ENCODE results near the gene LMAN1L.

LMAN1L gene

DNA sequence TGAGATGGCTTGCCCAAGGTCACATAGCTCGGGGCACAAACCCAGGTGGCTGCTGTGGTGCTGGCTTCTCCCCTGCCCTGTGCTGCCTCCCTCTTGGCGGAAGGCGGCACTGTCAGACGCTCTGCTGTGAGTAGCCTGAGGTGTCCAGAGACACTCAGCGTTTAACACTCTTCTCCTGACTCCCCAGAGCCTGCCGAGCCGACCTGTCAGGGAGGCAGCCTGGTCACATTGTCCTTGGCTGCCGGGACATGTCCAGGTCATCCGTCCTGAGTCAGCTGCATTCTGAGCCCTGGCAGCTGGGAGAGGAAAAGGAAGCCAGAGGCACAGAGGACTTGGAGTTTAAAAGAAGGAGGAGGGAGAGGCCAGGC lies 4.7 kb downstream of the LMAN1L start:
- no peak for DNase-seq

DNA sequence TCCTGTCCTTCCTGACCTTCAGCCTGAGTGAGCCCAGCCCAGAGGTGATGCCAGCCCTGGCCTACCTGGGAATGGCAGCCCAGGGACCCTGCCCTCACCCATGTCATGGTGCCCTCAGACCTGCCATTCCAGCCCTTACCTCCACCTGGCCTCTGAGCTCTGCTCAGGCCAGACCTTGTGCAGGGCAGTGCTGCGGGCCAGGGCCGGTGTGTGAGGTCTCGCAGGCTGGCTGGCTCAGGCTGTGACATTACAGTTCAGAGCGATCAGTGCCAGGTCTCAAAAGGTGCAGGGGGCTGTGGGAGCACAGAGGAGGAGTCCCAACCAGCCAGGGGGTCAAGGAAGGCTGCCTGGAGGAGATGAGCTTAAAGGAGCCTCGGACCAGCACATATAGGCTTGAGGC lies 7.4 kb downstream of the LMAN1L start:
- no peak for DNase-seq

DNA sequence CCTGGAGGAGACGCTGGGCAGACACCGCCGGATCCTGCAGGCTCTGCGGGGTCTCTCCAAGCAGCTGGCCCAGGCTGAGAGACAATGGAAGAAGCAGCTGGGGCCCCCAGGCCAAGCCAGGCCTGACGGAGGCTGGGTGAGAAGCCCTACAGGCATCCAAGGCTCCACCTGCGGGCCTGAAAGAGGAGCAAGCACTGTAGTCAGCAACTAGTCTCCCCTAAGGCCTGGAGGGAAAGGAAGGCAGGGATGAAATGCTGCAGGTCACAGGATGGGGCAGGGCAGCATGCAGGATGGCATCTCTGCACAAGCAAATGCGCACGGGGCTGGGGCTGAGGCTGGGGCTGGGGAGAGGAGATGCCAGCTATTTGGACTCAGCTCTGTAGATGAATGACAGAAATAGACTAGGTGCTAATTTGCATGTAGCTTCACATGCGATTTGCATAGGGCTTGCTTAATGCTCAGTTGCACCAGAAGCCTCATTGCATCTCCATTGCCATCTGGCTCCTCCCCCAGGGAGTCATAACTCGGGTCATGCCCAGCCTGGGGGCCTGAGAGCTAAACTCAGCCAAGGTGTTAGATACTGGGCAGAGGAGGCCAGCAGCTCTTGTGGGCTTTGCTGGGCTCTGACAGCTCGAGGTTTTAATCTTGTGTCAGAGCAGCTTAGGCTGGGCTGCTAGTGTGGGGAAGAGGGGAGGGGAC lies 8.6 kb downstream of the LMAN1L start:
- DNase-seq, result no peak

DNA sequence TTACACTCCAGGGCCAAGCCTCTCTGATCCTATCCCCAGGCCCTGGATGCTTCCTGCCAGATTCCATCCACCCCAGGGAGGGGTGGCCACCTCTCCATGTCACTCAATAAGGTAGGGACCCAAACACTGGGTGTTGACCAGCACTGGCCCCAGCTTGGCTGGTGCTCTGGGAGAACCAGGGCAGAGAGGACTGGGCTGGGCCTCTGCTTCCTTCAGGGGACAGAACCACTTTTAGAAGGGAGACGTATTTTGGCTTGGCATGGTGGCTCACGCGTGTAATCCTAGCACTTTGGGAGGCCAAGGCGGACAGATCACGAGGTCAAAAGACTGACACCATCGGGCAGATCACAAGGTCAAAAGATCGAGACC lies 9.1 kb downstream of the LMAN1L start:
- DNase-seq, result no peak

DNA sequence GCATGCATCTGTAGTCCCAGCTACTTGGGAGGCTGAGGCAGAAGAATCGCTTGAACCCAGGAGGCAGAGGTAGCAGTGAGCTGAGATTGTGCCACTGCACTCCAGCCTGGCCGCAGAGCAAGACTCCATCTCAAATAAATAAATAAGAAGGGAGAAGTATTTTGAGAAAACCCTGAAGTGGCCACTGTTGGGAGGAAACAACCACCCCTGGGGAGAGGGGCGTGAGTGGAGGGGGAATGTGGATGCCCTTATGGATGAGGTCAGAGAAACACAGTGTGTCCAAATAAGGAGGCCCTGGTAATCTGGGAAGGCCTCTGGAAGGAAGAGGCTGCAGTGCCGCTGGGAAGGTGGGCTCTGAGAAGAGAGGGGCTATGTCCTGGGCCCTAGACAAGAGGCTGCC lies 9.6 kb downstream of the LMAN1L start:
- no peak for DNase-seq

DNA sequence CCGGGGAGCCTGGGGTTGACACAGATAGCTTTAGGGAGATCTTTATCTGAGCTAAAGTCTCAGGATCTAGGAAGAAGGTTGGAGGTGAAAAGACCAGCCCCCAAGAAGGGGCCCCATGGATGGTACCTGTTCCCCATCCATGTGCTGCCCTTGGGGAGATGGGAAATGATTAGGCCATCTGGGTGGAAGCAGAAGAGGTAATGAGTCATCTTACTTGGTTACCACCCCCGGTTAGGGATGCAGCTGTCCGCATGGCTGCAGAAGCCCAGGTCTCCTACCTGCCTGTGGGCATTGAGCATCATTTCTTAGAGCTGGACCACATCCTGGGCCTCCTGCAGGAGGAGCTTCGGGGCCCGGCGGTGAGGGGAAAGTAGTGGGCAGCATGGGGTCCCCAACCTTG lies 10.7 kb downstream of the LMAN1L start:
- no peak for DNase-seq

DNA sequence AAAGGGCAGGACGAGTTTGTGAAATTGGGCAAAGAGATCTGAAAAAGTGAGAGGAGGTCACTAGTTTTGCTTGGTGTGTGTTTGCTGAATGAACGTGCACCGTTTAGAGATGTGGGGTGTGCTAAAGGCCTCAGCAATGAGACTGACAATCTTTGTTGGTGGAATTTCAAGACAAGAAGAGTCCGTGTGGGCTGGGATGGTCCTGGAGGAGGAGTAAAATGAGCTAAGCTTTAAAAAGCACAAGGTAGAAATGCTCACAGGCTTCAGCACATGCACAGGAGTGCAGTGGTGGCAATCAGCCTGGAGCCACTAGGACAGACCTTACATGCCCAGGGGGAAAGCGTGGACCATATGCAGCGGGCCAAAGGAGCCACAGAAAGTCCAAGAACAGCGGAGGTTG lies 12.3 kb downstream of the LMAN1L start:
- no peak for DNase-seq

DNA sequence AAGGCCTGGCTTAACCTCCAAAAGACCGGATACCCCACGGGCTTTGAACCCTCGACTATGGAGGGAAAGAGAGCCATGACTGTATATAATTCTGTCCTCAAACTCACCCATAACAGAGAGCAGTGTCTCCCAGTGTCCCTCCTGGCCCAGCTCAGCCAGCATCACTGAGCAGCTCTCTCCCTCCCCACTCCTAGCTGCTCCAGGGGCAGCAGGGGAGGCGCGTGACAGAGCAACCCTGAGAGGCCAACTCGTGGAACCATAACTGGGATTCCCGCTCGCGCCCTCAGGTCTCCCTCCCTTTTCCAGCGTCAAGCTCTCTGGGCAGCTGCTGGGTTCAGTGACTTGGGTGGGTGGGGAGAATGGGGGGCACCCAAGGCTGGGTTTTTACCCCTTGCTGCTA lies 13.2 kb downstream of the LMAN1L start:
- no peak for DNase-seq

DNA sequence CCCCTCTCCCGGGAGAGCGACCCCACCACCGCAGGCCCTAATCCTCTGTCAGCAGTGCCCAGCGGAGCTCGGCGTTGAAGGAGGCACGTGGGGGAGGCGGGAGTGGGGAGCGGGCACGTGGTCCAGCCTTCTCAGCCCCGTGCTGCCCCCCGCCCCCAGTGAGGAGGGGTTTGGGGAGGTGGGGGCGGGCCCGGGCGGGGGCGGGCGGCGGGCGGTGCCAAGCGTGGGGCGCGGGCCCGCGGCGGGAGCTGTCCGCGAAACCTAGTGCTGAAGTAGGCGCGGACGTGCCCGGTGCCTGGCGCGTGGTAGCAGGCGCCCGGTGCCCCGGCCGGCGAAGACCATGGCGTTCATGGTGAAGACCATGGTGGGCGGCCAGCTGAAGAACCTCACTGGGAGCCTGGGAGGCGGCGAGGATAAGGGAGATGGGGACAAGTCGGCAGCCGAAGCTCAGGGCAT lies 13.8 kb downstream of the LMAN1L start, which contains the start of gene CPLX3:
CPLX3 (plus strand) TSS at position 264 of the 456 bp plus-strand sequence; CDS start at position 341, 77 bp downstream.
- DNase-seq, result no peak

DNA sequence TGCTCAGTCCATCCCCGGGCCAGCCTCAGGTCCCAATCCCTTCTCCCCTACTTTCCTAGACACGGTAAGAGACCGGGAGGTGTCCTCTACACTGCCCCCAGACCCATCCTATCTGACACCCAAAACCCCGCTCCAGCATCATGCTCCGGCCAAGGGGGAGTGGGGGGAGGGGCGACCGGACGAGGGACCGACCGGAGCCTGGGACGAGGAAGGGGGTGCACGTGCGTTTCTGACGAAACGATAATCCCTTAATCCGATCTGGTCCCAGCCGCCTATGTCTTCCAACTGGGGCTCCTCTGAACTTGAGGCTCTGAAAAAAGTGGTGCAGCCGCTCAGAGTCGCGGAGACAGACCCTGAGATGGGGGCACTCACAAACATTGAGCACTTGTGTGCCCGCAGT lies 14.3 kb downstream of the LMAN1L start:
- DNase-seq, result no peak

DNA sequence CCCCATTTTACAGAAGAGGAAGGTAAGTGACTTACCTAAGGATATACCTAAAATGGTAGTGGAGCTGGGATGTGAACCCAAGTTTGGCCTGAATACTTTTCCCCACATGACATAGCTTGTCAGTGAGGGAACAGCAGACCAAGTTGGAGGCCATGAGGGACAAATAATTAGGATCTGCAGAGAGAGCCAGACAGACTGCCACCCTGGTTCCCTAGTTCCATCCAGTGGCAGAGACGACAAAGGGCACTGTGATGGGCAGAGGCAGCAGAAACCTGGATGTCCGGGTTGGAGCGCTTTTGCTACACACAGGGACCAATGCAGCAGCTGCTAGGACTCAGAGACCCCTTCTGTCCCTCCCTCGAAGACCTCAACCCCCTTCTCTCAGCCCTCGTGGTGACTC lies 15.0 kb downstream of the LMAN1L start:
- no peak for DNase-seq

DNA sequence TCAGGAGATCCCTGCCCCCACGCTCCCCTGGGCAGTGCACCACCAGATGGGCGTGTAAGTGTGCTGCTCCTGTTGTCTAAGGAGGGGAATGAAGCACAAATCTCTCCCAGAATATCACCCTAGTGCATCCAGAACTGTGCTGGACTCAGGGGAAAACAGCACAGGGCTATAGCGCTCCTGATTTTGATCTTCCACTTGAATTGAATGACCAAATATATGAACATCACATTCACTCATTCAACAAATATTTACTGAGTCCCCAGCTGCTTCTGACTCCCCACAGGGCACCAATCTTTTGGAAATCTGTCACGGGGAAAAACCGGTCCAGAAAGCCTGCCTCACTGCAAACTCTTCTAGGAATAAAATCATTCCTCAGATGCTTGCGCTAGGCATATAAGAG lies 16.2 kb downstream of the LMAN1L start:
- no peak for DNase-seq

DNA sequence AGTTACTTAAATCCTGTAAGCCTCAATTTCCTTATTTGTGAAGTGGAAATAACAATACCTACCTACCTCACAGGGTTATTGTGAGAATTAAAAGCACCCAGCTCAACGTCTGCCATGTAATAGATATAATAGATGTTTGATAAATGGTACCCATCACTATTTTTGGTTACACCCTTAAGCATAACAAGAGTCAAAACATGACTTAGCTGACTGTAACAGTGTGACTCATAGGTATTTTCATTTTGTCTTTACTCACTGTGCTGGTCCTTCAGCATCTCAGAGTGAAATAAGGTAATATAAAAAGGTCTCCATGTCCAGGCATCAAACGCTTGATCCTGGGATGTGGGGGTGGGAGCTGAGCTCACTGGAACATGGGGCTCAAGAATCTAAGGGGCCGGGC lies 16.9 kb downstream of the LMAN1L start:
- no peak for DNase-seq

DNA sequence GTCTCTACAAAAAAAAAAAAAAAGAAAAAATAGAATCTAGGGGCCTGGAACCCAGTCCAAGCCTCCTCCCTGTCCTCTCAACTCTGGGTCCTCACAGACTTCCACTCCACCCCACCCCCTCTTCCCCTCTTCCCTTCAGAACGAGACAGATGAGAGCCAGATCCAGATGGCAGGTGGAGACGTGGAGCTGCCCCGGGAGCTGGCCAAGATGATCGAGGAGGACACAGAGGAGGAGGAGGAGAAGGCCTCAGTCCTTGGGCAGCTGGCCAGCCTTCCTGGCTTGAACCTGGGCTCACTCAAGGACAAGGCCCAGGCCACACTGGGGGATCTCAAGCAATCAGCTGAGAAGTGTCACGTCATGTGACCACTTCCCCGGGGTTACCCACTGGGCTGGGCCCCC lies 17.4 kb downstream of the LMAN1L start:
- no peak for DNase-seq

DNA sequence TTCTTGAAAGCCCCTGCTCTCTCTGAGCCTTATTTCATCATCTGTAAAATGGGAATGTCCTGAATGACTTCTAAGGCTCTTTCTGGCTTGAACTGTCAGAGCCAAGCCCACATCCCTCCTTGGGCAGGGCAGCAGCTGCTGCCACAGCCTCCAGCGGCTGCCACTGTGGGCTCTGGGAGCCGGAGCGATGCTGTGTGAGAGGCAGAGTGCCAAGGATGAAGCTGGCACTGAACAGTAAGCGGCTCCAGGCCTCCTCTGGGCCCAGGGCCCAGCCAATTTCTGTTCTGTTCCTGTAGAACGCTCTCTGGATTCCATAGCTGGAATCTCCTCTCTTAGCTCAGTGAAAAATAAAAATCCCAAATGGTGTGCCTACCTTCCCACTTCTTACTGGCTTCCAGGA lies 18.2 kb downstream of the LMAN1L start:
- no peak for DNase-seq

DNA sequence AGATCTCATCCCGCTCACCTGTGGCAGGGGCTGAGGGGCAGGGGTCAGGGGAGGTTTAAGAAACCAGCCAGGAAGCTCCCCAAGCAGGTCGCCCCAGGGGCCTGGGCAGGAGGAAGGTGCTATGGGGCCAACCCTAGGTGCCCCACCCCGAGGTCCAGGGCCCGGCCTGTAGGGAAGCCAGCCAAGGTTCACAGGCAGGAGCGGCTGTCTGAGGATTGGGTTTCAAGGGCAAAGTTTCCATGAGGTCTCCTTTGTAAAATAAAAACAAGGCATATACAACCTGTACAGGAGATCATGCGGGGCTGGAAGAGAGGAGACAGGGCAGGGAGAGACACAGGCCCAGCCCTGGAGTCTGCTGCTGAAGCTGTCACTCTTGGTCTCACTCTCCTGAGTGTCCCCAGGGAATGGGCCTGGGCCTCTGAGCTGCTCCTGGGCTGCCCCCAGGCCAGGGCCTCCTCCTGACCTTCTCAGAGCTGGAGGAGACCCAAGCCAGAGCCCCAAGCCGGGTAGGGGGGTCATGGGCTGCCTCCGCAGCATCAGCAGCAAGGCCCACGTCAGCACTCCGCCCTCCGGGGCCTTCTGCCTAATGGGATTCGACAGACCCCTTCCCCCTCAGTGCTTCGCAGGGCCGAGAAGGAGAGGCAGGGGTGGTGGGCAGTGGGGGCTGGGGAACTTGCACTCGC lies 19.3 kb downstream of the LMAN1L start:
- DNase-seq, result no peak

DNA sequence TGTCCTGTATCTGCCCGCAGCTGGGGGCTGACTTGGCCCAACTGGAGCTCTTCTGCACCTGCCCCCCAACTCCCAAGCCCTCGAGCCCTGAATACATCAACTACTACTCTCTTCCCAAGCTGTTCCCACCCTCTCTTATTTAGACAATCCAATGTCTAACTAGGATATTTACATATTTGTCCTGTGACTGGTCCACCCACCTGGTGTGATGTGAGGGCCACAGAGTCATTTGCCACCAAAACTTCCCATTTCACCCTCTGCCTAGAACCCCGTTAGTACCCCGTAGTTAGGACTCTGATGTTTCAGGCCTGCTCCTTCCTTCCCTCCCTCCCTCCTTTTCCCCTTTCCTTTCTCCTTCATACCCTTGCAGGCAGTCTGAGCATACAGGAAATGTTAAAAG lies 20.2 kb downstream of the LMAN1L start:
- DNase-seq, result no peak

DNA sequence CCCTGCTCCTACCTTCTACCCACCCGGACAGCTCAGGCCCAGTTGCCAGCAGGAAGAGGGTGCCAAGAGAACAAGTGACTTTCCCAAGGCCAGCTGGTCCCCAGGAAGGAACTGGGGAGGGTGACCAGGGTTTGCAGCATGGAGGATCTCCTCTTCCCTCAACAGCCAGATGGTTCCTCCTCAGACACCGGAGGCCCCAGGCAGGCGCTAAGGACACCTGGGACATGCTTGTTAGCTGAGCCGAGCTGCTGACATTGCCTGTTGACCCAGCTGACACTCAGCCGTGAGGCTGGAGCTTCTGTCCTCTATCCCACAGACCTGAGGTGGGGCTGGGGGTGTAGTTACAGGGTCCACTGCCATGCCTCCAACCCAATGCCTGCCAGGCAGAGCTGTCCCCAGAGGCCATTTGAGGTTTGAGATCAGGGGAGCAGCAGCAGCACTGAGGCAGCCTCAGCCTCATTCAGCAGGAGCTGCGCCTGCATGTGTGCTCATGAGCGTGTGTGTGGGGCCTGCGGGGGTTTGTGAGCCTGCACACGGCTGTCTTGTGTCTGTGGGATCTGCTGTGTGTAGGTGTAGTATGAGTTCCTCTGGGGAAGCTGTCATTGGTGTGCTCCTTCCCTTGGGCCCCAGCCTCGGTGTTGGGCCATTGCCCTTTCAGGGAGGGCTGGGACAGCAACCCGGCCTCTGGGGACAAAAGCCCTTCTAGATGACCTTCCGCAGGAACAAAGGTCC lies 20.9 kb downstream of the LMAN1L start:
- DNase-seq, result no peak

DNA sequence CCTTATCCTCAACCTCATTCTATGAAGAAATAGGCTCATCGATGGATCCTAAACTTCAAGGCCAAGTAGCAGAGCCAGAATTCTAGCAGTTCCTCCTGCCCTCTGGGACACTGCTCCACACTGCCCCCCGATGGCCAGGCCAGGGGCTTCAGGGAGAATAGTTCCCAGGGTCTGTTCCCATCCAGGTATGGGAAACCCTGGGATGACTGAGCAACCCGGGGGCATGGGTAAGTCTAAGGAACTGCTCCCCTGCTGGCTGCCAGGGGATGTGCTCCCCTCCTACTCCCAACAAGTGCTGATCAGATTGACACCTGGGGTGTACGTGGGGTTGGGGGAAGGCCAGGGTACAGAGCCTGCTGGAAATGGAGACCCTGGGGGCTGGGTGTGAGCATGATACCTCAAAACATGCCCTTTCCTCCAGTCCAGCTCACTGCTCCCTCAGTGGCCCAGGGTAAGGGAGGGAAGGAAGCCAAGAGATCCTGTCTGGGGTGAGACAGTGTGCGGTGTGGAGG lies 22.7 kb downstream of the LMAN1L start:
- no peak for DNase-seq

DNA sequence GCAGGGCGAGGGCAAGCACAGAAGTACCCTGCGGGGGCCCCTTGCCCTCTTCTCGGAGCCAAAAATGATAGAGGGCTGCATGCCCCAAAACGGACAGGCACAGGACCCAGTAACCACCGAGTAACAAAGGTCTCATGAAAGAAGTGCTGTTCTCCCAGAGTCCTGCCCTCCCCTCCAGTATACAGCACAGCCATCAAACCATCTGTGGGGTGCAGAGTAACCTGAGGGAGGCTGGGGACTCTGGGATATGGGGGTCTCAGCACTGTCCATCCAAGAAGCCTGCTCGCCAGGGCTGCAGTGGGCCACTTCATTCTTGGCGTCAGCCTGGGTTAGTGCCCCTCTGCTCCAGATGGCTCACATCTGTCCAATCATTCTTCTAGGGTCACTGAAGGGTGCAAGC lies 24.2 kb downstream of the LMAN1L start:
- DNase-seq, result no peak

DNA sequence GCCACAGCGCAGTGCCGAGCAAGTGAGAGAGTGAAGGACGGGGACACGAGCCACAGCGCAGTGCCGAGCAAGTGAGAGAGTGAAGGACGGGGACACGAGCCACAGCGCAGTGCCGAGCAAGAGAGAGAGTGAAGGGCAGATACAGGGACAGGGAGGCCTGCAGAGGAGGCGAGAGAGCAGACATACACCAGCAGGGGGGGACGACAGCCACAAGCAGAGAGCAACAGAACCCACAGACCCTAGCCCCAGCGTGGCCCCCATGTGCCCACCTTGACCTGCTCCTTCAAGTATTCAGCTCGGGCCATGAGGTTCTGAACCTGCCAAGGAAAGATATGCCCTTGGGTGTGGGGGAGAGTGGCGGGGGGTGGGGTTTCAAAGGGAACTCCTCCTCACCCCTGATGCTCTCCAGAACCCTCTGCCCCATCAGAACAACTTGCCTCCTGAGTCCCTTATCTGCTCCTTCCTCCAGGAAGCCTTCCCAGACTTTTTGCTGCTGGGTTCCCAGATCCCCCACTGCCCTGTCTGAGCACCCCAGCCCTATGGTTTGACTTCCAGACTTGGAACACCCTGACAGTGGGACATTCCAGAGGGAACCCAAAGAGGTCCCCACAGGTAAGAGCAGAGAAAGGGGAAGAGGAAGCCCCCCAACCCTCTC lies 25.0 kb downstream of the LMAN1L start:
- DNase-seq, result no peak

DNA sequence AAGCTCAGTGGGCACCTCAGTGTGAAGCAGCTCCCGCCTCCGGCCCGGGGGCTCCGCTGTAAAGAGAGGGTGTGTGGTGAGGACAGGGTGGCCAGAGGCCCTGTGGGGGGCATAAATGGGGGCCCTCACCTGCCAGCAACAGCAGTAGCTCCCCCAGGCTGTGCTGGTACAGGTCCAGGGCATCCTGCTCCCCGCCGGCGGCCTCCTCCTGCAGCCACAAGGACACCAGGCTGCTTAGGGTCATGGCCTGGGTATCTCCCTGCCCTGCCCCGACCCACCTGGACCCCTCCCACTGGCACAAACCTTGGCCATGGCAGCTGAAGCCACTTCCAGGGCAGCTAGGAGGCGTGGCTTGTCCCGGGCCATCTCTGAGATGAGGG lies 25.5 kb downstream of the LMAN1L start:
- DNase-seq, result no peak

DNA sequence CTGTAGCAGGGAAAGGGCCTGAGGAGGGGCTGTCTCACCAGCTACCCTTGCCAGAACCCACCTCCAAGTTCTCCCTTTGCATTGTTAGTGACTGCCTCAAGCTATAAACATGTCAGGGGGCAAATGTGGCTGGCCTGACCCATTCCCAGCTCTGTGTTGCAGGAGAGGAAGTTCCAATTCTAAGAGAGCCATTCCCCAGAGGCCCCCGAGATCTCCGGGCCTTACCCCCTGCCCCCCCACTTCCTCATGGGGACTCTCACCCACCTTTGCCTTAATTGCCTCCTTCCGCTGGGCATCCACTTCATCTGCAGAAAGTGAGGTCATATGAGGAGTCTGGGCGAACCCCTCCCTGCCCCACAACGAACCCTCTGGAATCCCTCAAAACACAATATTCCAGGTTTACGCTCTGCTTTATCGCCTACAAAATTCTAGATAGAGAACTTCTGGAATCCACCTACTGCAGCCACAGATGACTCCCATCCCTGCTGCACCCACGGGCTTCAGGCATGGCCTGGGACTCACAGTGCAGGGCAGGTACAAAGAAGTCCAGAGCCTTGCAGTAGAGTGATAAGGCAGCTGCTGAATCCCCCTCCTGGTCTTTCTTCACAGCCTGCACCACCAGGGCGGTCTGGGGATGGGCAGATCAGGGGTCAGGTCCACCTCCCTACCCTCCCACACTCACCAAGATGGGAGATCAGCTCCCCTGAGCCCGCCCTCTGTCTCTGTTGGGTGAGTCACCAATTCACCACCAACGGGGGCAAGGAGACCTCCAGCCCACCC lies 26.3 kb downstream of the LMAN1L start:
- no peak for DNase-seq

Measured in activated CD4-positive, alpha-beta T cell treated with anti-CD3 and anti-CD28 coated beads for 1 hour (primary cell).